HG02943 (cell line): ENCODE measurements around the gene MYH11.
"Not testable (repeated sequence)": the region's sequence is repeated elsewhere in the genome, so short reads cannot be mapped to it uniquely, and the experiment has no call there.

Source experiments
- ATAC-seq: cut with Tn5 transposase; IDR thresholded peaks from one replicate; pipeline ENCODE4 v1.9.1; 2021; ENCODE audit warnings: mild to moderate bottlenecking, low read depth, moderate library complexity; ENCODE audit not compliant: unreplicated experiment

MYH11 gene

GRCh38 chr16:15846510-15846909 is 10.3 kb downstream of the MYH11 start:
- ATAC-seq: no peak

GRCh38 chr16:15843635-15844279 is 13.1 kb downstream of the MYH11 start:
- no peak for ATAC-seq

GRCh38 chr16:15839204-15839603 is 17.6 kb downstream of the MYH11 start:
- ATAC-seq: not testable (repeated sequence)

GRCh38 chr16:15837761-15838160 is 19.1 kb downstream of the MYH11 start:
- ATAC-seq: no peak

GRCh38 chr16:15836965-15837611 is 19.7 kb downstream of the MYH11 start:
- ATAC-seq: no peak

- no peak for ATAC-seq
These were observed 20.8 kb downstream of the MYH11 start for GRCh38 chr16:15836074-15836473.

GRCh38 chr16:15835136-15835878 is 21.5 kb downstream of the MYH11 start:
- no peak for ATAC-seq

GRCh38 chr16:15834502-15834901 is 22.3 kb downstream of the MYH11 start:
- ATAC-seq: no peak

- ATAC-seq: no peak
These were observed 23.3 kb downstream of the MYH11 start for GRCh38 chr16:15833541-15833940.

GRCh38 chr16:15832241-15832640 is 24.6 kb downstream of the MYH11 start:
- ATAC-seq: no peak

- no peak for ATAC-seq
These were observed 25.9 kb downstream of the MYH11 start for GRCh38 chr16:15830832-15831451.

GRCh38 chr16:15829460-15829859 is 27.4 kb downstream of the MYH11 start:
- ATAC-seq: no peak

- no peak for ATAC-seq
These were observed 29.0 kb downstream of the MYH11 start for GRCh38 chr16:15827709-15828343.

GRCh38 chr16:15827299-15827698 is 29.5 kb downstream of the MYH11 start:
- ATAC-seq: no peak

- no peak for ATAC-seq
These were observed 31.0 kb downstream of the MYH11 start for GRCh38 chr16:15825750-15826305.

GRCh38 chr16:15822957-15823356 is 33.9 kb downstream of the MYH11 start:
- no peak for ATAC-seq

- no peak for ATAC-seq
These were observed 36.0 kb downstream of the MYH11 start for GRCh38 chr16:15820837-15821236.

- ATAC-seq: no peak
These were observed 37.8 kb downstream of the MYH11 start for GRCh38 chr16:15819046-15819445.

- ATAC-seq: no peak
These were observed 39.4 kb downstream of the MYH11 start for GRCh38 chr16:15817446-15817845.

- no peak for ATAC-seq
These were observed 40.6 kb downstream of the MYH11 start for GRCh38 chr16:15816228-15816627.

- not testable (repeated sequence) for ATAC-seq
These were observed 44.5 kb downstream of the MYH11 start for GRCh38 chr16:15812401-15812750.
